Globus pallidus (tissue), 1 donor: ENCODE results near the gene ADM5.
A peak's percentile ranks its signal among the peaks of the same experiment; 100 is the strongest.

Experiments used
- DNase-seq: peaks from one replicate; pipeline ENCODE4 v3.0.0-alpha.2; 2015; ENCODE audit warnings: low spot score

ADM5 gene, protein sequence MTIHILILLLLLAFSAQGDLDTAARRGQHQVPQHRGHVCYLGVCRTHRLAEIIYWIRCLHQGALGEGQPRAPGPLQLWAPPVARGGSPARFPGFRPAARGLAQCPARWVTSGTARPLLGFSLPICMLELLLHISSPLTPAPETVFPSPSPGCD

DNA sequence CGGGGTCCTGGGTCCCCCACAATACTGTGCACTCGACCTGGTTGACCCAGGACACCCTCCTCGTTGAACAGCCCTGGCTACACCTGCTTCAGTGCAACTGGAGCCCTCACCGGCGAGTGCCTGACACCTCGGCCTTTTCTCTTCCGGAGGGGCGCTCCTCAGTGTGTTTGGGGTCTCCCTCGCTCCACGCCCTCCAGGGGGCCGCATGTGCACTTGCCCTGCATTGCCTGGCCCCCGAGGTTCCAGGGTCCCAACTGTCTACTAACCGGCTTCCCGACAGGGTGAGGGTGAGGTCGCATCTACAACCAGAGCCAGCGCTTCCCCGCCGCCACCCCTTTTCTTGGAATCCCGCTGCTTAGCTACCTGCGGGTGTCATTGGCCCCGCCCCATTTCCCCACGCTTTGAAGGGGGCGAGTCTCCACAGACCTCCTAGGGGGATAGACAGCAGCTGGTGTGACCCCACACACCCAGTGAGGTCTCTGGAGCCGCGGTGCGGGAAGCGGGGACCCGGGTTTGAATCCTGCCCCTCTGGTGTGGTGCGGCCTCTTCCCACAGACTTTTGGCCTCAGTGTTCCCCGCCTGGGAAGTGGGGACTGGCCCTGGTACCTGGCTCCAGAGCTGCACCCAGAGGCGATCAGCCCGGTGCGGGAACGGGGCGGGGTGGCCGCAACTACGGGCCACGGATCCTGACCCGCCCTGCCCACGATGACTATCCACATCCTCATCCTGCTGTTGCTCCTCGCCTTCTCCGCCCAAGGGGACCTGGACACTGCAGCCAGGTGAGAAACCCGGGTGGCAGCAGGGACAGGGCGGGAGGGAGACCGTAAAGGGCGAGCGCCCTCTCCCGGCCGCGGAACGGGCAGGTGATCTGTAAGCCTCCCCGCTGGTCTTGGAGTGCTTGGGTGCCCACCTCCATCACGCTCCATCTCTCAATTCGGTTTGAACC, at the start of gene ADM5:
ADM5 (plus strand) TSS at position 462 of the 946 bp plus-strand sequence; CDS start at position 706, 244 bp downstream.
- no peak for DNase-seq

GRCh38 chr19:49640113-49640898, 49.1 kb upstream of the ADM5 start, which contains the start of gene RRAS:
TSS of gene RRAS (minus strand) at chr19:49640143. CDS start at chr19:49640098, 45 bp downstream.
- peak; percentile 99 for DNase-seq

GRCh38 chr19:49641688-49642491, 47.5 kb upstream of the ADM5 start, which contains the start of gene SCAF1:
TSS of gene SCAF1 (plus strand) at chr19:49642209. CDS start at chr19:49645027, 2,818 bp downstream.
- peak; percentile 99 for DNase-seq

- DNase-seq = no peak
These were observed 46.8 kb upstream of the ADM5 start for GRCh38 chr19:49642492-49643035.

- no peak for DNase-seq
These were observed 45.9 kb upstream of the ADM5 start for GRCh38 chr19:49643466-49643865.

- no peak for DNase-seq
These were observed 43.8 kb upstream of the ADM5 start for GRCh38 chr19:49645592-49645991.

GRCh38 chr19:49645995-49646394, 43.4 kb upstream of the ADM5 start:
- DNase-seq = no peak

DNA sequence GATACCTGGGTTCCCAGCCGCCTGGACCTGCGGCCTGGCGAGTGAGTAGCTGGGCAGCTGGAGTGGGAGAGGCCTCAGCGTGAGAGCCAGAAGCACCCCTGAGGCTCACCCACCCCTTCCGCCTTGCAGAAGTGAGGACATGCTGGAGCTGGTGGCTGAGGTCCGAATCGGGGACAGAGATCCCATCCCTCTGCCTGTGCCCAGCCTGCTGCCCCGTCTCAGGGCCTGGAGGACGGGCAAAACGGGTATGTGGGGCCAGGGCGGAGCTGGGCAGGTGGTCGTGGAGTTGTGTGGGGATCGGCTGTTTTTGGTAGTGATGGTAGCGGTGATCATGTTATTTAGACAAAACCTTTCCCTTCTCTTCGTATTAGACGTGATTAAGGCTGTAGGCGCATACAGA, 42.8 kb upstream of the ADM5 start:
- DNase-seq = no peak

- no peak for DNase-seq
These were observed 38.2 kb upstream of the ADM5 start for GRCh38 chr19:49651029-49651819.

GRCh38 chr19:49651820-49652550, 37.4 kb upstream of the ADM5 start:
- DNase-seq = no peak

DNA sequence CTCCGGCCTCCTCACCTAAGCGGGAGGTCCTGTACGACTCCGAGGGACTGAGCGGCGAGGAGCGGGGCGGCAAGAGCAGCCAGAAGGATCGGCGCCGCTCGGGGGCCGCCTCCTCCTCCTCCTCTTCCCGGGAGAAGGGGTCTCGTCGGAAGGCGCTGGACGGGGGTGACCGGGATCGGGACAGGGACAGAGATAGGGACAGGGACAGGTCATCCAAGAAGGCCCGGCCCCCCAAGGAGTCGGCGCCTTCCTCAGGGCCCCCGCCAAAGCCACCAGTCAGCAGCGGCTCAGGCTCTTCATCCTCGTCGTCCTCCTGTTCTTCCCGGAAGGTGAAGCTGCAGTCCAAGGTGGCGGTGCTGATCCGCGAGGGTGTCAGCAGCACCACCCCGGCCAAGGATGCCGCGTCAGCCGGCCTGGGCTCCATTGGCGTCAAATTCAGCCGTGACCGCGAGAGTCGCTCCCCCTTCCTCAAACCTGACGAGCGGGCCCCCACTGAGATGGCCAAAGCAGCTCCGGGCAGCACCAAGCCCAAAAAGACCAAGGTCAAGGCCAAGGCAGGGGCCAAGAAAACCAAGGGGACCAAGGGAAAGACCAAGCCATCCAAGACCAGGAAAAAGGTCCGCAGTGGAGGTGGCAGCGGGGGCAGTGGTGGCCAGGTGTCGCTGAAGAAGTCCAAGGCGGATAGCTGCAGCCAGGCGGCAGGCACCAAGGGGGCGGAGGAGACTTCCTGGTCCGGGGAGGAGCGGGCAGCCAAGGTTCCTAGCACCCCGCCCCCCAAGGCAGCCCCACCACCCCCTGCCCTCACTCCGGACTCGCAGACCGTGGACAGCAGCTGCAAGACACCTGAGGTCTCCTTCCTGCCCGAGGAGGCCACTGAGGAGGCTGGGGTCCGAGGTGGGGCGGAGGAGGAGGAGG, 36.6 kb upstream of the ADM5 start:
- DNase-seq = no peak

DNA sequence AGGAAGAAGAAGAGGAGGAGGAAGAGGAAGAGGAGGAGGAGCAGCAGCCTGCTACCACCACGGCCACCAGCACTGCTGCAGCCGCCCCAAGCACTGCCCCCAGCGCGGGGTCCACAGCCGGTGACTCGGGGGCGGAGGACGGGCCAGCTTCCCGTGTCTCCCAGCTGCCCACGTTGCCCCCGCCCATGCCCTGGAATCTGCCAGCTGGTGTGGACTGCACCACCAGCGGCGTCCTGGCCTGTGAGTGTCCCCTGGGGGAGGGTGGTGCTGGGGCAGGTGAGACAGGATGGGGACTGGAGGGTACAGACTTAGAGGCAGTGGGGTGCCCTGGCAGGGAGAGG, 36.0 kb upstream of the ADM5 start:
- no peak for DNase-seq

GRCh38 chr19:49654581-49654980, 34.8 kb upstream of the ADM5 start:
- DNase-seq = no peak

- DNase-seq = no peak
These were observed 33.6 kb upstream of the ADM5 start for GRCh38 chr19:49655570-49656455.

DNA sequence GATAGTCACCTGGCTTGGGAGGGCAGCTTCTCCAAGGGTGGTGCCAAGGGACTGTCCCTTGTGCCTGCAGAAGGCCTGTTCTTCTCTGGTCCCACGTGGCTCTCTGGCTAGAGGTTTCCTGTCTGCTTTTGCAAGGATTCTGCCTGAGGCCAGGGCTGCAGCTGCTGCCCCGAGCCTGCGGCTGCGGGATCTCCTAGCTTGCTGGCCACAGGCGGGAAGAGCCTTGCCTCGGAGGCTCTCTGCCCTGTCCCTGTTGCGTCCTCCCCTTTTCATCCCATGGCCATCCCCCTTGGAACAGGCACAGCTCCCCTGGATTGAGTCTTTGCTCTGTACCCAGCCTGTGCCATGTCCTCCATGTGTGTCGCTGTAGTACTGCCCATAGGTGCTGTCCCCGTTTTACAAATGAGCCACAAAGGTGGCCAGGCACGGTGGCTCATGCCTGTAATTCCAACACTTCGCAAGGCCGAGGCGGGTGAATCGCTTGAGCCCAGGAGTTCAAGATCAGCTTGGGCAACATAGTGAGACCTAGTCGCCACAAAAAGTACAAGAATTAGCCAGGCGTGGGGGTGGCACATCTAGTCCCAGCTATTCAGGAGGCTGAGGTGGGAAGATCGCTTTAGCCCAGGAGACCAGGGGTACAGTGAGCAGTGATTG, 32.8 kb upstream of the ADM5 start:
- no peak for DNase-seq

DNA sequence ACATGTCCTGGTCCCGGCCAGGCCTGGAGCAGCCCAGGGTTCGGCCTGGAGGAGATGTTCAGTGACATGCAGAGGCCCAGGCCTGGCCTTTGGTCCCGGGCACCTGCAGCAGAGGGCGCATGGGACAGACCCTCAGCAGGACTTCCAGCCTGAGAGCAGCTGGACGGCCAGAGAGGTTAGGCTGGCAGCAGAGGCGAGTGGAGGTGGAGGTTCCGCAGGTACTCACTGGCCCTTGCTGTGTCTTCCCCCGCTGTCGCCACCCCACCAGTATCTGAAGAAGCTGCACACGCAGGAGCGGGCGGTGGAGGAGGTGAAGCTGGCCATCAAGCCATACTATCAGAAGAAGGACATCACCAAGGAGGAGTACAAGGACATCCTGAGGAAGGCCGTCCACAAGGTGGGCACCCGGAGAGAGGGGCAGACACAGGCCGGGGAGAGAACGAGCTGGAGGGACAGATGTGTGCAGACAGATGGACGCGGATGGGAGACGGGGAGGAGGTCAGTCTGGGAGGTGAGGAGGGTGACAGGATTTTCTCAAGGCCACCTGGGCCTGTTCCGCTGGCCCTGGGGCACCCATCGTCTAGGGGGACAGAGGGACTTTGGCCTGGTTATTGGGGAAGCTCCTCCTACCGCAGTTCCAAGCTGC, 31.8 kb upstream of the ADM5 start:
- DNase-seq = no peak

DNA sequence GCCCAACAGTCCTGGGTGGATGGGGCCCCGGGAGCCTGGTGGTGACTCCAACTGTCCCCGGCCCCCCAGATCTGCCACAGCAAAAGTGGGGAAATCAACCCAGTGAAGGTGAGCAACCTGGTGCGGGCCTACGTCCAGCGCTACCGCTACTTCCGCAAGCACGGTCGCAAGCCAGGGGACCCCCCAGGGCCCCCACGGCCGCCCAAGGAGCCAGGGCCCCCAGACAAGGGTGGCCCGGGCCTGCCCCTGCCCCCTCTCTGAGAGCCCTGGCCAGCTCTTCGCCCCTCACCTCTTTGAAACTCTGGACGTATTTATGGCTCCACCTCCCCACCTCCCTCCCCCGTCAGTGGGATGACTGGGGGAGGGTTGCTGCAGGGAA, 31.3 kb upstream of the ADM5 start:
- no peak for DNase-seq
